HG03108 (cell line): ENCODE measurements around the gene ZBTB2.
A peak's percentile ranks its signal among the peaks of the same experiment; 100 is the strongest.

Experiments
- ATAC-seq: cut with Tn5 transposase; IDR thresholded peaks from one replicate; pipeline ENCODE4 v1.9.1; 2021; ENCODE audit warnings: moderate library complexity; ENCODE audit not compliant: unreplicated experiment

Gene ZBTB2

GRCh38 chr6:151391471-151392413 lies at the start of gene ZBTB2:
TSS of gene ZBTB2 (minus strand) at chr6:151391559. CDS start at chr6:151373637, 17,922 bp downstream.
- no peak for ATAC-seq

GRCh38 chr6:151440930-151441329 lies 49.6 kb upstream of the ZBTB2 start:
- peak; percentile 41 for ATAC-seq

GRCh38 chr6:151440498-151440897 lies 49.1 kb upstream of the ZBTB2 start:
- peak; percentile 46 for ATAC-seq

- no peak for ATAC-seq
These were observed 46.0 kb upstream of the ZBTB2 start for GRCh38 chr6:151437401-151437800.

- ATAC-seq, result no peak
These were observed 45.4 kb upstream of the ZBTB2 start for GRCh38 chr6:151436802-151437201.

GRCh38 chr6:151436300-151436699 lies 44.9 kb upstream of the ZBTB2 start:
- ATAC-seq, result no peak

GRCh38 chr6:151434369-151434768 lies 43.0 kb upstream of the ZBTB2 start:
- ATAC-seq, result no peak

- no peak for ATAC-seq
These were observed 41.3 kb upstream of the ZBTB2 start for GRCh38 chr6:151432651-151433050.

GRCh38 chr6:151431337-151431736 lies 40.0 kb upstream of the ZBTB2 start:
- ATAC-seq, result no peak

- no peak for ATAC-seq
These were observed 39.5 kb upstream of the ZBTB2 start for GRCh38 chr6:151430886-151431285.

GRCh38 chr6:151428093-151428735 lies 36.9 kb upstream of the ZBTB2 start:
- ATAC-seq, result no peak

- no peak for ATAC-seq
These were observed 34.2 kb upstream of the ZBTB2 start for GRCh38 chr6:151425561-151425960.

GRCh38 chr6:151422981-151423380 lies 31.6 kb upstream of the ZBTB2 start:
- no peak for ATAC-seq

GRCh38 chr6:151417477-151417876 lies 26.1 kb upstream of the ZBTB2 start:
- ATAC-seq, result no peak

- no peak for ATAC-seq
These were observed 23.4 kb upstream of the ZBTB2 start for GRCh38 chr6:151414641-151415260.

GRCh38 chr6:151413372-151414145 lies 22.2 kb upstream of the ZBTB2 start:
- no peak for ATAC-seq

- no peak for ATAC-seq
These were observed 21.6 kb upstream of the ZBTB2 start for GRCh38 chr6:151412909-151413308.

- no peak for ATAC-seq
These were observed 18.3 kb upstream of the ZBTB2 start for GRCh38 chr6:151409679-151410078.

- peak; percentile 64 for ATAC-seq
These were observed 17.9 kb upstream of the ZBTB2 start for GRCh38 chr6:151409260-151409659.

GRCh38 chr6:151408858-151409257 lies 17.5 kb upstream of the ZBTB2 start:
- peak; percentile 12 for ATAC-seq

GRCh38 chr6:151403919-151404308 lies 12.6 kb upstream of the ZBTB2 start:
- no peak for ATAC-seq
